GM11168 (cell line): ENCODE measurements around the gene RRM2.

Experiments used
- in situ Hi-C: fragments of 300-500 bp; cut with MboI; formaldehyde crosslinking; loops from one replicate; pipeline ENCODE4 v1.12.0; 2022; ENCODE audit warnings: low sequenced_read_pairs; ENCODE audit not compliant: unreplicated experiment

Gene RRM2

GRCh38 chr2:10166676-10167292, 44.2 kb downstream of the RRM2 start:
- in situ Hi-C loops: no loop called here

- in situ Hi-C loops: no loop called here
These were observed 44.8 kb downstream of the RRM2 start for GRCh38 chr2:10167316-10167715.

GRCh38 chr2:10168221-10168620, 45.7 kb downstream of the RRM2 start:
- in situ Hi-C loops: no loop called here

GRCh38 chr2:10169053-10169578, 46.6 kb downstream of the RRM2 start:
- in situ Hi-C loops: no loop called here

- in situ Hi-C loops: no loop called here
These were observed 47.0 kb downstream of the RRM2 start for GRCh38 chr2:10169581-10169980.

- in situ Hi-C loops: no loop called here
These were observed 47.7 kb downstream of the RRM2 start for GRCh38 chr2:10170256-10170655.

- in situ Hi-C loops: no loop called here
These were observed 48.7 kb downstream of the RRM2 start for GRCh38 chr2:10171006-10171800.

GRCh38 chr2:10172033-10172871, 49.7 kb downstream of the RRM2 start:
- in situ Hi-C loops: no loop called here

GRCh38 chr2:10173258-10174005, 50.9 kb downstream of the RRM2 start:
- in situ Hi-C loops: no loop called here

GRCh38 chr2:10174173-10174572, 51.6 kb downstream of the RRM2 start:
- in situ Hi-C loops: no loop called here

- in situ Hi-C loops: no loop called here
These were observed 52.9 kb downstream of the RRM2 start for GRCh38 chr2:10175441-10175840.

GRCh38 chr2:10178751-10179150, 56.2 kb downstream of the RRM2 start:
- in situ Hi-C loops: no loop called here

GRCh38 chr2:10179422-10179821, 56.9 kb downstream of the RRM2 start:
- in situ Hi-C loops: no loop called here

- in situ Hi-C loops: no loop called here
These were observed 57.7 kb downstream of the RRM2 start for GRCh38 chr2:10180229-10180628.
